GM18498 (cell line): ENCODE measurements around the gene RSBN1.
"Not testable (repeated sequence)": the region's sequence is repeated elsewhere in the genome, so short reads cannot be mapped to it uniquely, and the experiment has no call there.

Experiments used
- ATAC-seq: cut with Tn5 transposase; IDR thresholded peaks from one replicate; pipeline ENCODE4 v1.9.1; 2021; ENCODE audit warnings: mild to moderate bottlenecking, moderate library complexity; ENCODE audit not compliant: unreplicated experiment

Gene RSBN1

GRCh38 chr1:113811888-113812660 is at the start of gene RSBN1:
TSS of gene RSBN1 (minus strand) at chr1:113812476. CDS start at chr1:113812412, 64 bp downstream.
- peak; percentile 92 for ATAC-seq

- no peak for ATAC-seq
Measured at GRCh38 chr1:113861641-113862040, 49.4 kb upstream of the RSBN1 start.

DNA sequence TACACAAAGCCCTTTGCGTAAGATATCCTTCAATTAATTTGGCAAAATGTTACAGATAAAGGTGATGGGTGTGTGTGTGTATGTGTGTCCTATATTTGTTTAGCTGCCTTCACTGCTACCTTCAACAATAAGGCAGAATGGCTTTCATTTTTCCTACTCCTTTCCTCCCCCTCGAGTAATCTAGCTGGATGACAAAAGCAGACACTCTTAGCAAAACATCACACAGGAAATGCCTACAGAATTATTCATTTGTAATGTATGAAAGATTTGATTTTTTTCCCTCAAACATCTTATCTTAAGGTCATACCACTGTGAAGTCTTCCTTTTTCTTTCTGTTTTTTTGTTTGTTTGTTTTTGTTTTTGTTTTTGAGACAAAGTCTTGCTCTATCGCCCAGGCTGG is 48.6 kb upstream of the RSBN1 start:
- ATAC-seq, result no peak

- ATAC-seq, result peak; percentile 87
Measured at GRCh38 chr1:113859478-113860175, 47.4 kb upstream of the RSBN1 start.

DNA sequence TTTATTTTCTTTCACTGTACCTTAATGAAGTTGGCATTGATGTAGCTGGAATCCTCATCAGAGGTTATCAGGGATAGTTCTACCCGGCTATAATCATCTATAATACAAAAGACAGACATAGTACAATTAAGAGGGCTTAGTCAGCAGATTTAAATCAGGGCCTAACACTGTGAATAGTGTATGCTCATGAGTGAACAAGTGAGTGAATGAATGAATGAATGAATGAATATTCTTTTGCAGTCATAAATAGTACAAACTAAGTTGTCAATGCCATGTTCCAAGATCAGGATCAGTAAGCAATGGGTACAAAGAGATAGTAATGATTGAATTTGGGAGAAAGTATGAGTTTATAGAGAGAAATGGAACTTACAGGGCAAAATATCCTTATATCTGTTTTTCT is 46.7 kb upstream of the RSBN1 start:
- ATAC-seq, result no peak

- peak; percentile 49 for ATAC-seq
Measured at GRCh38 chr1:113858418-113858817, 46.1 kb upstream of the RSBN1 start.

GRCh38 chr1:113857776-113858175 is 45.5 kb upstream of the RSBN1 start:
- ATAC-seq, result no peak

DNA sequence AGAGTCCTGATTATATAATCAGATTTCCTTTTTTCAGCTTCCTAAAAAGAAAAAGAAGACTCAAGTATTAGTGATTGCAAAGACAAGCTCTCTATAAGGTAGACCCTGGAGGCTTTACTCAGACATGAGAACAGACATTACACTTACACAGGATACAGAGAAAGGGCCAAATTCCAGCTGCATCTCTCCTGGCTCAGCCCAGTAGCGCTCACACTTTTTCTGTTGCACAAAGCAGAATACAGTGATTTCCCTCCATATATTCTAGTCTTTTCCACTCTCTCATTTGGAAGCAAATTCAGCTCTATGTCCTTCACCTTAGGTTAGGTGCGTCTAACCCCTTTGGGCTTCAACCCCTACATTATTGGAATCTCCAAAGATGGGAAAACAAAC is 44.1 kb upstream of the RSBN1 start:
- ATAC-seq, result no peak

GRCh38 chr1:113855630-113856400 is 43.5 kb upstream of the RSBN1 start:
- ATAC-seq, result no peak

DNA sequence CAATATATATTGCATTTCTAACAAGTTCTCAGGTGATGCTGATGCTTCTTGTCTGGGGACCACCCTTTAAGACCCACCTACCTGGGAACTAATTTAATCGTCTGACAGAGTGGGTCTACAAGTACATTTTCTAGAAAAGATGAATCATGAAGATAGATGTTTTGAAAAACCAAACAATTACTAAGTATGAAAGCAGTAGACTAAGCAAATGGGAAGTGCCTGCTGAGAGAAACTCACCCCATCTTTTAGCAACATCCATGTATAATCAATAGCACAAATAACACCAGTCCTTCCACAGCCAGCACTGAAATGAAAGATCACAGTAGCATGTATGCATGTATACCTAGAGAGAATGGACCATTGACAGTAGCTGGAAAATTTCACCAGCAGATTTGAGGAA is 42.0 kb upstream of the RSBN1 start:
- no peak for ATAC-seq

DNA sequence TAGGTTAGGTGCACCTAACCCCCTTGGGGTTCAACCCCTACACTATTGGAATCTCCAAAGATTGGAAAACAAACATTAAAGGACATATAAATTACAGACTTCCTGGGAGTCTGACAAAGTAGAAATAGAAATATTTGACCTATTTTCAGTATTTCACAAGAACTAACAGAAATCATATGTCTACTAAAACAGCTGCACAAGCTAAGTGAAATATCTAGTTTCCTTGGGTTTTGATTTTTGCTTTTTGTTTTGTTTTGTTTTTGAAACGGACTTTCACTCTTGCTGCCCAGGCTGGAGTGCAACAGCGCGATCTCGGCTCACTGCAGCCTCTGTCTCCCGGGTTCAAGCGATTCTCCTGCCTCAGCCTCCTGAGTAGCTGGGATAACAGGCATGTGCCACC is 40.4 kb upstream of the RSBN1 start:
- not testable (repeated sequence) for ATAC-seq

GRCh38 chr1:113850127-113850796 is 38.0 kb upstream of the RSBN1 start:
- no peak for ATAC-seq

GRCh38 chr1:113849072-113849471 is 36.8 kb upstream of the RSBN1 start:
- ATAC-seq, result no peak

DNA sequence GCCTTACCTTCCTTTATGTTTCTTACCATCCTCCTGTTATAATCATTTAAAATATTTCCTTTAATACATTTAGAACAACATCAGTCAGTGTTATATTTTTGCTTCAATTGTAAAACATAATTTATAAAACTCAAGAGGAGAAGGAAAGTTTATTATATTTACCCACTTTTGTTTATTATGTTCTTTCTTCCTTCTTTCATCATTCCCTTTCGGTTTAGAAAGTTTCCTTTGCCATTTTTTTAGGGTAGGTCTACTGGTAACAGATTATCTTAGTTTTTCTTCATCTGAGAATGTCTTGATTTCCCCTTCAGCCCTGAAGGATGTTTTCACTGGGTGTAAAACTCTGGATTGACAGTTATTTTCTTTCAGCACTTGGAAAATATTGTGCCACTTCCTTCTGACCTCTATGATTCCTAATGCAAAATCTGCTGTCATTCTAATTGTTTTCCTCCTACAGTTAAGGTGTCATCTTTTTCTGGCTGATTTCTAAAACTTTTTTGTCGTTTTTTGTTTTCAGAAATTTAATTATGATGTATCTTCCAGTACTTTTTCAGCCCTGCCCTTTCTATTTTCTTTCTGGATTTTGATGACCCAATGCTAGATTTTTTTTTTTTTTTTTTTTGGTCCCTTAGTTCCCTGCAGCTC is 34.2 kb upstream of the RSBN1 start:
- no peak for ATAC-seq

DNA sequence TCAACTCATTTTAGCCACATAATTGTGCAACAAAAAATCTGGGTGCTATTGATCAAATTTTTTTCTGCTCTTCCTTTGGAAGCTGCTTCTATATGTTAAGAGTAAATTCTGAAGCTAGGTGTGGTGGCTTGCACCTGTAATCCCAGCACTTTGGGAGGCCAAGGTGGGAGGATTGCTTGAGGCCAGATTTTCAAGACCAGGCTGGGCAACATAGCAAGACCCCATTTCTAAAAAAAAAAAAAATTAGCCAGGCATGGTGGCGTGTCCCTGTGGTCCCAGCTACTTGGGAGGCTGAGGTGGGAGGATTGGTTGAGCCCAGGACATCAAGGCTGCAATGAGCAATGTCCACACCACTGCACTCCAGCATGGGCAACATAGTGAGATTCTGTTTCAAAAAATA is 24.3 kb upstream of the RSBN1 start:
- ATAC-seq, result no peak

DNA sequence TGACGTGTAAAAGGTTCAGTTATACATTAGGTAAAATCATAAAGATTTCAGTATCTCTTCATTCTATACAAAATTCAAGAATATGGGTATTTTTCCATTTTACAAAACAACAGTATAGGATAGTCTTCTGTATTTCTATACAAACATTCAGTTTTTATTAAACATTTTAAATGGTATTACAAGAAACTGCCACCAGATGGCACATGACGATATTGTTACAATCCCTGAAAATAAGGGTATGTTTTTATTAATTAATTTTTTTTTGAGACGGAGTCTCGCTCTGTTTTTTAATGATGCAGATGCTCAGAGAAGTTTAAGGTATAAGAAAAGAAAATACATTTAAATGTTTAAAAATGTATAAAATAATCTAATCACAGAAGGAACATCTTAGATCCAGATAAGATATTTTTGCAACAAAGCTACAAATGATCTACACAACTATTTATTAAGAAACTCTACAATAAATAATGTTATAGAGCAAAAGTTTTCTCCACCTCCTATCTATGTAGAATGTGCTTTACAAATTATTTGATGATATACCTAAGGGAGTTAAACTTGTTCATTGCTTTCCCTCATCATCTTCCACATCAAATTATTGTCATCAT is 23.5 kb upstream of the RSBN1 start:
- no peak for ATAC-seq

DNA sequence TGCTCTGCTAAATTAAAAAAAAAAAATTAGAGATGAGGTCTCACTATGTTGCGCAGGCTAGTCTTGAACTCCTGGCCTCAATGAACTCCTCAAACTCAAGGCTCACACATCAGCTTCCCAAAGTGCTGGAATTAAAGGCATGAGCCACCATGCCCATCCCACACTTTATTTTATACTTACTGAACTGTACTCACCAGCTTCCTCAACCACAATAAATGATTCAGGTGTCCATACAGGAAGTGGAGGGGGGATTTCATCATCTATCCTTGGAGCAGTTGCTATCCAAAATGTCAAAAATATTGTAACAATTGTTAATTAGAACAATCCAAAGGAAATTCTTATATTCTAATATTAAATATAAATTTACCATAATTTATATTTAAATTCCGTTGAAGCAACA is 22.4 kb upstream of the RSBN1 start:
- ATAC-seq, result no peak

- no peak for ATAC-seq
Measured at GRCh38 chr1:113830039-113830438, 17.8 kb upstream of the RSBN1 start.

DNA sequence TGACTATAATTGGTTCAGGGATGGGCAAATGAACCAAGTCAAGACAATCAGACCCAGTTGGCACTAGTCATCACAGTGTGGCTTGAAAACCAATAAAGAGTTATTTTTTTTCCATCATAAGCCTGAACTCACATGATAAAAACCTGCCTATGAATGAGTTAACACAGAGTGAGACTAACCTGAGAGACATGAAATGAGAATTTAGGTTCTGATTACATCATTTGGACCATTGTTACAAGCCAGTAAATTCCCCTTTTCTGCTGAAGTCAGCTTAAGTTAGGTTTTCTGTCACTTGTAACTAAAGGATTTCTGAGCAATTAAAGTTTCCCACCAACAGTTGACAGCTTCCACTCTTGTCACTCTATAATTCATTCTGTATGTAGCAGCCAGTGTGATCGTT is 9.6 kb upstream of the RSBN1 start:
- ATAC-seq, result no peak

- no peak for ATAC-seq
Measured at GRCh38 chr1:113818578-113818977, 6.3 kb upstream of the RSBN1 start.
